Measurements from ENCODE around the gene NEU2. TPM values are rescaled to one million over a fixed set of nuclear protein-coding genes. Genes with fewer than 3 reads are reported as not detected.

NEU2 gene
- total RNA-seq, 1 experiment from 2014 or later: not detected

- BruUV-seq (replicated peaks): no TSS peak
- Histone ChIP-seq H3K4me3 (ENCODE audit: low read depth, low read length, poor library complexity, severe bottlenecking) (no peak overlapping the region), H3K9me3 (ENCODE audit: low read depth, low read length, poor library complexity, severe bottlenecking) (no peaks in the 10 kb centered on the region), H3K4me1 (ENCODE audit: insufficient read depth, low read length, poor library complexity, severe bottlenecking) (no peaks in the 10 kb centered on the region), H3K27ac (ENCODE audit: low read depth, low read length, poor library complexity, severe bottlenecking) (no peak overlapping the region), H3K36me3 (ENCODE audit: insufficient read depth, low read length, poor library complexity, severe bottlenecking) (no peaks in the 10 kb centered on the region), H3K27me3 (replicated peaks; ENCODE audit: insufficient read depth, low read depth, low read length, poor library complexity) (no peaks in the 10 kb centered on the region)
- CTCF ChIA-PET: no interaction called here
- POLR2A ChIA-PET (ENCODE audit: low non-redundant PET): no interaction called here
- TF ChIP-seq CTCF (conservative IDR thresholded peaks at IDR 0.05; ENCODE audit: low read depth, low read length) (no peak), EZH2 (IDR thresholded peaks at IDR 0.05; ENCODE audit: borderline replicate concordance, low read depth, low read length, poor library complexity, severe bottlenecking) (no peak)
- no peak for DNase-seq (ENCODE audit: low spot score)
- intact Hi-C loops (cut with micrococcal nuclease; ENCODE audit: unreplicated experiment): no loop called here
Observed at GRCh38 chr2:232999354-232999753, 33.1 kb upstream of the NEU2 start.

- no TSS peak for BruUV-seq (replicated peaks)
- no peaks in the 10 kb centered on the region for H3K9me3 ChIP-seq (ENCODE audit: low read depth, low read length, poor library complexity, severe bottlenecking)
- TF ChIP-seq EZH2 (IDR thresholded peaks at IDR 0.05; ENCODE audit: borderline replicate concordance, low read depth, low read length, poor library complexity, severe bottlenecking) (no peak), CTCF (conservative IDR thresholded peaks at IDR 0.05; ENCODE audit: low read depth, low read length) (no peak)
- H3K27ac ChIP-seq (ENCODE audit: low read depth, low read length, poor library complexity, severe bottlenecking): no peak overlapping the region
- H3K4me3 ChIP-seq (ENCODE audit: low read depth, low read length, poor library complexity, severe bottlenecking): no peak overlapping the region
- no peaks in the 10 kb centered on the region for H3K27me3 ChIP-seq (replicated peaks; ENCODE audit: insufficient read depth, low read depth, low read length, poor library complexity)
- H3K36me3 ChIP-seq (ENCODE audit: insufficient read depth, low read length, poor library complexity, severe bottlenecking): no peaks in the 10 kb centered on the region
- intact Hi-C loops (cut with micrococcal nuclease; ENCODE audit: unreplicated experiment): no loop called here
- ChIA-PET POLR2A (ENCODE audit: low non-redundant PET) (no interaction called here), CTCF (no interaction called here)
- no peaks in the 10 kb centered on the region for H3K4me1 ChIP-seq (ENCODE audit: insufficient read depth, low read length, poor library complexity, severe bottlenecking)
- DNase-seq (ENCODE audit: low spot score): no peak
Observed at GRCh38 chr2:233000886-233001750, 31.4 kb upstream of the NEU2 start.

GRCh38 chr2:233002829-233003657 lies 29.4 kb upstream of the NEU2 start:
- TF ChIP-seq CTCF (conservative IDR thresholded peaks at IDR 0.05; ENCODE audit: low read depth, low read length) (no peak), EZH2 (IDR thresholded peaks at IDR 0.05; ENCODE audit: borderline replicate concordance, low read depth, low read length, poor library complexity, severe bottlenecking) (no peak)
- Histone ChIP-seq H3K4me3 (ENCODE audit: low read depth, low read length, poor library complexity, severe bottlenecking) (no peak overlapping the region), H3K9me3 (ENCODE audit: low read depth, low read length, poor library complexity, severe bottlenecking) (no peaks in the 10 kb centered on the region), H3K4me1 (ENCODE audit: insufficient read depth, low read length, poor library complexity, severe bottlenecking) (no peaks in the 10 kb centered on the region), H3K27me3 (replicated peaks; ENCODE audit: insufficient read depth, low read depth, low read length, poor library complexity) (no peaks in the 10 kb centered on the region), H3K36me3 (ENCODE audit: insufficient read depth, low read length, poor library complexity, severe bottlenecking) (no peaks in the 10 kb centered on the region), H3K27ac (ENCODE audit: low read depth, low read length, poor library complexity, severe bottlenecking) (no peak overlapping the region)
- intact Hi-C loops (cut with micrococcal nuclease; ENCODE audit: unreplicated experiment): no loop called here
- ChIA-PET CTCF (no interaction called here), POLR2A (ENCODE audit: low non-redundant PET) (no interaction called here)
- DNase-seq (ENCODE audit: low spot score): no peak
- BruUV-seq (replicated peaks): no TSS peak
